Measurements from ENCODE around the gene RBM41. TPM values are rescaled to one million over a fixed set of nuclear protein-coding genes. Genes with fewer than 3 reads are reported as not detected.
"Not testable (repeated sequence)": the region's sequence is repeated elsewhere in the genome, so short reads cannot be mapped to it uniquely, and the experiment has no call there.

The RBM41 gene
- total RNA-seq, 2 donors from 2014 or later, result 10.1 to 11.2 TPM

DNA sequence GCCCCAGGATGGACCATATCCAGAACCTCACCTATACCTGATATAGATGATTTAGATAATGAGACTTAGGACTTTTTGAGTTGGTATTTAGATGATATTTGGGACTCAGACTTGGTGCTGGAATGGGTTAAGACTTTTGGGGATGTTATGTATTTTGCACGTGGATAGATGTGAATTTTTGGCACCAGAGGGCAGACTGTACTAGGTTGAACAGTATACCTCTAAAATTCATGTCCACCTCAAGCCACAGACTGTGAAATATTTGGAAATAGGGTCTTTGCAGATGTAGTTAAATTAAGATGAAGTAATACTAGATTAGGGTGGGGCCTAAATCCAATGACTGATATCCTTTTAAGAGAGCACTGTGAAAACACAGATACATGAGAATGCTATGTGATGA lies 15.6 kb downstream of the RBM41 start:
- Histone ChIP-seq H3K4me3 (no peak overlapping the region), H3K36me3 (replicated peaks in 1 of 2; ENCODE audit: insufficient read depth in 1 of 2, low read depth in 2 of 2) (no peaks in the 10 kb centered on the region), H3K4me1 (no peaks in the 10 kb centered on the region), H3K27ac (no peak overlapping the region), H3K27me3 (no peaks in the 10 kb centered on the region), H3K9me3 (no peaks in the 10 kb centered on the region)
- ATAC-seq, result no peak
- no peak for TF ChIP-seq POLR2A (IDR thresholded peaks at IDR 0.05)
- TF ChIP-seq, protein P1, sequence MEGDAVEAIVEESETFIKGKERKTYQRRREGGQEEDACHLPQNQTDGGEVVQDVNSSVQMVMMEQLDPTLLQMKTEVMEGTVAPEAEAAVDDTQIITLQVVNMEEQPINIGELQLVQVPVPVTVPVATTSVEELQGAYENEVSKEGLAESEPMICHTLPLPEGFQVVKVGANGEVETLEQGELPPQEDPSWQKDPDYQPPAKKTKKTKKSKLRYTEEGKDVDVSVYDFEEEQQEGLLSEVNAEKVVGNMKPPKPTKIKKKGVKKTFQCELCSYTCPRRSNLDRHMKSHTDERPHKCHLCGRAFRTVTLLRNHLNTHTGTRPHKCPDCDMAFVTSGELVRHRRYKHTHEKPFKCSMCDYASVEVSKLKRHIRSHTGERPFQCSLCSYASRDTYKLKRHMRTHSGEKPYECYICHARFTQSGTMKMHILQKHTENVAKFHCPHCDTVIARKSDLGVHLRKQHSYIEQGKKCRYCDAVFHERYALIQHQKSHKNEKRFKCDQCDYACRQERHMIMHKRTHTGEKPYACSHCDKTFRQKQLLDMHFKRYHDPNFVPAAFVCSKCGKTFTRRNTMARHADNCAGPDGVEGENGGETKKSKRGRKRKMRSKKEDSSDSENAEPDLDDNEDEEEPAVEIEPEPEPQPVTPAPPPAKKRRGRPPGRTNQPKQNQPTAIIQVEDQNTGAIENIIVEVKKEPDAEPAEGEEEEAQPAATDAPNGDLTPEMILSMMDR (IDR thresholded peaks at IDR 0.05), result peak in 2 of 7 experiments; percentile 3 to 6
- WGBS, 2 donors, result 0 to 26% methylated on average over 1 of the region's 1 CpG
- DNase-seq, result no peak
- intact Hi-C loops (cut with DNase I), result no loop called here

DNA sequence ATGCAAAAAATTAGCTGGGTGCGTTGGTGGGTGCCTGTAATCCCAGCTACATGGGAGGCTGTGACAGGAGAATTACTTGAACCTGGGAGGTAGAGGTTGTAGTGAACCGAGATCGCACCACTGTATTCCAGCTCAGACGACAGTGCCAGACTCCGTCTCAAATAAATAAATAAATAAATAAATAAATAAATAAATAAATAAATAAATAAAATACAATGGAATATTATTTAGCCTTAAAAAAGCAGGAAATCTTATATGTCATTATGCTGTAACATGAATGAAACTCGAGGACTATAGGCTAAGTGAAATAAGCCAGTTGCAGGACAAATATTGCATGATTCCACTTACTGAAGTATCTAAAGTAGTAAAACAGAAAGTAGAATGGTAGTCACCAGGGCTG lies 42.5 kb downstream of the RBM41 start:
- Histone ChIP-seq H3K4me1 (no peaks in the 10 kb centered on the region), H3K9me3 (no peaks in the 10 kb centered on the region), H3K27me3 (no peaks in the 10 kb centered on the region), H3K4me3 (no peak overlapping the region), H3K27ac (no peak overlapping the region), H3K36me3 (replicated peaks in 1 of 2; ENCODE audit: insufficient read depth in 1 of 2, low read depth in 2 of 2) (no peaks in the 10 kb centered on the region)
- intact Hi-C loops (cut with DNase I), result no loop called here
- DNase-seq (no peak), ATAC-seq (no peak)
- WGBS, 2 donors, result 92 to 96% methylated on average over 3 to 6 of the region's 6 CpGs
- TF ChIP-seq, protein P1 (IDR thresholded peaks at IDR 0.05), result no peak
- TF ChIP-seq POLR2A (IDR thresholded peaks at IDR 0.05), result no peak

DNA sequence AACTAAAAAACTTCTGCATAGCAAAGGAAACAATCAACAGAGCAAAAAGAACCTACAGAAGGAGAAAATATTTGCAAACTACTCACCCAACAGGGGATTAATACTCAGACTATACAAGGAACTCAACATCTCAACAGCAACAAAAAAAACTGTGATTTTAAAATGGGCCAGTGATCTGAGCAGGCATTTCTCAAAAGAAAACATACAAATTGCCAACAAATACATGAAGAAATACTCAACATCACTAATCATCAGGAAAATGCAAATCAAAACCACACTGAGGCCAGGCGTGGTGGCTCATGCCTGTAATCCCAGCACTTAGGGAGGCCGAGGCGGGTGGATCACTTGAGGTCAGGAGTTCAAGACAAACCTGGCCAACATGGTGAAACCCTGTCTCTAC lies 60.9 kb downstream of the RBM41 start:
- H3K4me1 ChIP-seq; ATAC-seq; intact Hi-C loops (cut with DNase I); H3K27me3 ChIP-seq; H3K4me3 ChIP-seq; H3K27ac ChIP-seq; DNase-seq; H3K9me3 ChIP-seq; H3K36me3 ChIP-seq (replicated peaks in 1 of 2; ENCODE audit: insufficient read depth in 1 of 2, low read depth in 2 of 2): not testable (repeated sequence)
- 96 to 100% methylated on average over 3 of the region's 3 CpGs for WGBS, 2 donors

DNA sequence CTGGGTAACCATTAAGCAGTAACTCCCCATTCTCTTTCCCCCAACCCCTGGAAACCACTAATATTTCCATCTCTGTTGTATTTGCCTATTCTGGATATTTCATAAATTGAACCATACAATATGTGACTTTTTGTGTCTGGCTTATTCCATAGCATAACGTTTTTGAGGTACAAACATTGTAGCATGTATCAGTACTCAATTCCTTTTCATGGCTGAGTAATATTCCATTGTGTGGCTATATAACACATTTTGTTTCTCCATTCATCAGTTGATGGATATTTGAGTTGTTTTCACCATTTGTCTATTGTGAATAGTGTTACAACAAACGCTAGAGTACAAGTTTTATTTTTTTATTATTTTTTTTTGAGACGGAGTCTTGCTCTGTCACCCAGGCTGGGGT lies 63.6 kb downstream of the RBM41 start:
- ATAC-seq (no peak), DNase-seq (no peak)
- 78 to 83% methylated on average over 3 of the region's 3 CpGs for WGBS, 2 donors
- H3K27me3 ChIP-seq, result no peaks in the 10 kb centered on the region
- intact Hi-C loops (cut with DNase I), result no loop called here
- no peaks in the 10 kb centered on the region for H3K9me3 ChIP-seq
- TF ChIP-seq POLR2A (IDR thresholded peaks at IDR 0.05), result no peak
- TF ChIP-seq, protein P1 (IDR thresholded peaks at IDR 0.05), result no peak
- H3K27ac ChIP-seq, result no peak overlapping the region
- no peaks in the 10 kb centered on the region for H3K36me3 ChIP-seq (replicated peaks in 1 of 2; ENCODE audit: insufficient read depth in 1 of 2, low read depth in 2 of 2)
- H3K4me1 ChIP-seq, result no peaks in the 10 kb centered on the region
- H3K4me3 ChIP-seq, result no peak overlapping the region

DNA sequence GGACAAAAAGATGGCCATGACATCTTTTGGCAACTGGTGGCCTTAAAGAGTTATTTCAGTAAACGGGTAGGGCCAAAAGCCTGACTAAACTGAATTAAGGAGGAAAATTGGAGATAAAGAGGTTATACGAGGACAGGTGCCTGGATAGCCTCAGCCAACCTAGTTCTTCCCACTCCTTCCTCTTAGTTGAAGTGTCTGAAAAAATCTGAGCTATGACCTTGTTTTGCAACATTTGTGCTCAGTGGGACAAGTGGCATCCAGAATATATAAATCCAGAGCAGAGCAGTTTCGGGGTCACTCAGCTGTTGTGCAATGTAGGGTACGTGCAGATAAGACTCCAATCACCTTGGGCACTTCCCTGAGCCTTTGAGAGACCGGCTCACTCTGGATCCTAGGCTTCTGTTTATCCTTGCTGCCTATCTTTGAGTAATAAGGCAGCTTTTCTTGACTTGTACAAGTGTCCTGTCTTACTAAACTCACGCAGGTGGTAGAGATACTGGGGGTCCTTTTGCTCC lies 68.4 kb downstream of the RBM41 start:
- H3K4me3 ChIP-seq, result no peak overlapping the region
- no peak for ATAC-seq
- H3K27ac ChIP-seq, result no peak overlapping the region
- no peaks in the 10 kb centered on the region for H3K36me3 ChIP-seq (replicated peaks in 1 of 2; ENCODE audit: insufficient read depth in 1 of 2, low read depth in 2 of 2)
- 34 to 54% methylated on average over 6 of the region's 6 CpGs for WGBS, 2 donors
- H3K4me1 ChIP-seq, result no peaks in the 10 kb centered on the region
- H3K27me3 ChIP-seq, result no peaks in the 10 kb centered on the region
- DNase-seq, result no peak
- H3K9me3 ChIP-seq, result no peaks in the 10 kb centered on the region
- intact Hi-C loops (cut with DNase I), result no loop called here
- TF ChIP-seq, protein P1 (IDR thresholded peaks at IDR 0.05), result no peak
- TF ChIP-seq POLR2A (IDR thresholded peaks at IDR 0.05), result no peak
